Choroid plexus epithelial cell (primary cell): ENCODE measurements around the gene EPN3.

Experiments
- DNase-seq: peaks from one replicate; pipeline ENCODE4 v3.0.0-alpha.2; 2010; ENCODE audit warnings: low read depth
- H3K4me3 ChIP-seq: 2 replicates; pipeline ENCODE4 v1.5.1; 2011; ENCODE audit warnings: low read depth, mild to moderate bottlenecking, control low read depth, low read length, moderate library complexity
- CTCF ChIP-seq: conservative IDR thresholded peaks from 2 replicates; pipeline ENCODE4 v1.5.1; 2011; ENCODE audit warnings: low read depth, mild to moderate bottlenecking, control low read depth, inconsistent platforms, low read length, moderate library complexity

The EPN3 gene

GRCh38 chr17:50517504-50518383 lies 14.8 kb upstream of the EPN3 start:
- DNase-seq: no peak
- no peak overlapping the region for H3K4me3 ChIP-seq
- TF ChIP-seq CTCF: no peak

- H3K4me3 ChIP-seq: no peak overlapping the region
- no peak for TF ChIP-seq CTCF
- peak; percentile 84 for DNase-seq
These were observed 14.0 kb upstream of the EPN3 start for GRCh38 chr17:50518384-50519023.

- no peak overlapping the region for H3K4me3 ChIP-seq
- no peak for DNase-seq
- TF ChIP-seq CTCF: no peak
These were observed 13.2 kb upstream of the EPN3 start for GRCh38 chr17:50519141-50519834.

GRCh38 chr17:50520483-50520882 lies 12.1 kb upstream of the EPN3 start:
- H3K4me3 ChIP-seq: no peak overlapping the region
- DNase-seq: no peak
- no peak for TF ChIP-seq CTCF

GRCh38 chr17:50521514-50521913 lies 11.0 kb upstream of the EPN3 start:
- H3K4me3 ChIP-seq: no peak overlapping the region
- TF ChIP-seq CTCF: no peak
- DNase-seq: no peak

GRCh38 chr17:50522766-50523165 lies 9.8 kb upstream of the EPN3 start:
- TF ChIP-seq CTCF: no peak
- no peak for DNase-seq
- H3K4me3 ChIP-seq: no peak overlapping the region
